OCI-LY1 (cell line): ENCODE results near the gene CCDC91.

Source experiments
- H2AFZ ChIP-seq: fragments of 200-600 bp; sonication (generic), shearing (Covaris generic); 2 replicates; pipeline ENCODE4 v1.6.0; 2014; ENCODE audit warnings: antibody characterized with exemption, mild to moderate bottlenecking, low read length
- H3F3A ChIP-seq: fragments of 200-600 bp; sonication (generic), shearing (Covaris generic); 2 replicates; pipeline ENCODE4 v1.6.0; 2014; ENCODE audit warnings: mild to moderate bottlenecking, antibody characterized with exemption, low read length, moderate library complexity; ENCODE audit not compliant: insufficient read depth
- H3K27ac ChIP-seq: fragments of 200-600 bp; sonication (generic); 2 replicates; pipeline ENCODE4 v1.5.1; 2014; ENCODE audit warnings: low read length, mixed run types, mild to moderate bottlenecking, low read depth; ENCODE audit not compliant: poor library complexity, severe bottlenecking
- H3K27me3 ChIP-seq: fragments of 200-600 bp; sonication (generic); 2 replicates; pipeline ENCODE4 v1.6.0; 2014; ENCODE audit warnings: antibody characterized with exemption, mild to moderate bottlenecking, low read length, moderate library complexity; ENCODE audit not compliant: insufficient read depth
- H3K36me3 ChIP-seq: fragments of 200-600 bp; sonication (generic); 2 replicates; pipeline ENCODE4 v1.6.1; 2014; ENCODE audit warnings: mild to moderate bottlenecking, antibody characterized with exemption, low read length, moderate library complexity, mixed read lengths; ENCODE audit not compliant: insufficient read depth
- H3K4me1 ChIP-seq: fragments of 200-600 bp; sonication (generic); 2 replicates; pipeline ENCODE4 v1.5.1; 2014; ENCODE audit warnings: mild to moderate bottlenecking, low read length, moderate library complexity; ENCODE audit not compliant: insufficient read depth, severe bottlenecking
- H3K4me2 ChIP-seq: fragments of 200-600 bp; sonication (generic), shearing (Covaris generic); 2 replicates; pipeline ENCODE4 v1.6.1; 2014; ENCODE audit warnings: low read length
- H3K4me3 ChIP-seq: fragments of 200-600 bp; sonication (generic); 2 replicates; pipeline ENCODE4 v1.5.1; 2014; ENCODE audit warnings: low read length, low read depth, mild to moderate bottlenecking, mixed read lengths; ENCODE audit not compliant: poor library complexity, severe bottlenecking
- H3K79me2 ChIP-seq: fragments of 200-600 bp; shearing (Covaris generic); 2 replicates; pipeline ENCODE4 v1.6.1; 2016; ENCODE audit warnings: mixed run types, low read length, mixed read lengths; ENCODE audit not compliant: insufficient read depth
- H3K9ac ChIP-seq: fragments of 200-600 bp; sonication (generic), shearing (Covaris generic); 2 replicates; pipeline ENCODE4 v1.6.1; 2014; ENCODE audit warnings: mild to moderate bottlenecking, low read length, mixed read lengths
- H3K9me2 ChIP-seq: fragments of 200-600 bp; sonication (generic), shearing (Covaris generic); 2 replicates; pipeline ENCODE4 v1.6.1; 2014; ENCODE audit warnings: low read depth, mild to moderate bottlenecking, low read length, mixed read lengths
- H3K9me3 ChIP-seq: fragments of 200-600 bp; shearing (Covaris generic); 2 replicates; pipeline ENCODE4 v1.6.1; 2014; ENCODE audit warnings: low read length, mixed read lengths
- H4K20me1 ChIP-seq: fragments of 200-600 bp; sonication (generic), shearing (Covaris generic); 2 replicates; pipeline ENCODE4 v1.6.0; 2016; ENCODE audit warnings: mild to moderate bottlenecking, low read length; ENCODE audit not compliant: insufficient read depth
- CTCF ChIP-seq: fragments of 200-600 bp; sonication (generic), shearing (Covaris generic); IDR thresholded peaks from 2 replicates; pipeline ENCODE4 v1.5.1; 2017; ENCODE audit warnings: mild to moderate bottlenecking, antibody characterized with exemption, low read length, moderate library complexity, mixed read lengths
- EZH2 ChIP-seq: fragments of 200-600 bp; sonication (generic), shearing (Covaris generic); IDR thresholded peaks from 2 replicates; pipeline ENCODE4 v1.8.0; 2017; ENCODE audit warnings: borderline replicate concordance, mixed run types, mild to moderate bottlenecking, antibody characterized with exemption, low read length, moderate library complexity, mixed read lengths

Gene CCDC91, protein sequence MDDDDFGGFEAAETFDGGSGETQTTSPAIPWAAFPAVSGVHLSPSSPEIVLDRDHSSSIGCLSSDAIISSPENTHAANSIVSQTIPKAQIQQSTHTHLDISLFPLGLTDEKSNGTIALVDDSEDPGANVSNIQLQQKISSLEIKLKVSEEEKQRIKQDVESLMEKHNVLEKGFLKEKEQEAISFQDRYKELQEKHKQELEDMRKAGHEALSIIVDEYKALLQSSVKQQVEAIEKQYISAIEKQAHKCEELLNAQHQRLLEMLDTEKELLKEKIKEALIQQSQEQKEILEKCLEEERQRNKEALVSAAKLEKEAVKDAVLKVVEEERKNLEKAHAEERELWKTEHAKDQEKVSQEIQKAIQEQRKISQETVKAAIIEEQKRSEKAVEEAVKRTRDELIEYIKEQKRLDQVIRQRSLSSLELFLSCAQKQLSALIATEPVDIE

GRCh38 chr12:28190321-28191050, at the start of gene CCDC91:
TSS of gene CCDC91 (plus strand) at chr12:28190456. CDS start at chr12:28257216, 66,760 bp downstream.
- H3K27me3 ChIP-seq = no peaks in the 10 kb centered on the region
- peaks cover 27% of the 10 kb centered on the region for H3K4me1 ChIP-seq
- H3F3A ChIP-seq = no peaks in the 10 kb centered on the region
- no peaks in the 10 kb centered on the region for H3K9me2 ChIP-seq
- H2AFZ ChIP-seq = peak within 1 kb of the TSS; percentile 100
- H3K4me2 ChIP-seq = peak within 1 kb of the TSS; percentile 92
- peak within 1 kb of the TSS; percentile 67 for H3K27ac ChIP-seq
- peak within 1 kb of the TSS; percentile 81 for H3K4me3 ChIP-seq
- peaks cover 21% of the 10 kb centered on the region for H3K79me2 ChIP-seq
- H3K36me3 ChIP-seq = no peaks in the 10 kb centered on the region; the same call in 1 of the 2 replicates
- no peak for TF ChIP-seq EZH2
- TF ChIP-seq CTCF = no peak
- peak within 1 kb of the TSS; percentile 73 for H3K9ac ChIP-seq
- no peaks in the 10 kb centered on the region for H3K9me3 ChIP-seq
- no peaks in the 10 kb centered on the region for H4K20me1 ChIP-seq

GRCh38 chr12:28144059-28144458, 46.2 kb upstream of the CCDC91 start:
- Histone ChIP-seq H3K27ac (no peak overlapping the region), H3K9me3 (no peaks in the 10 kb centered on the region), H3K4me2 (no peak overlapping the region), H3K4me3 (no peak overlapping the region), H2AFZ (no peak overlapping the region), H3K9me2 (no peaks in the 10 kb centered on the region), H4K20me1 (no peaks in the 10 kb centered on the region), H3K27me3 (no peaks in the 10 kb centered on the region), H3K9ac (no peak overlapping the region), H3K4me1 (no peaks in the 10 kb centered on the region), H3K36me3 (no peaks in the 10 kb centered on the region), H3K79me2 (no peaks in the 10 kb centered on the region), H3F3A (no peaks in the 10 kb centered on the region)
- no peak for TF ChIP-seq EZH2
- TF ChIP-seq CTCF = no peak

- Histone ChIP-seq H3F3A (no peaks in the 10 kb centered on the region), H3K9me3 (no peaks in the 10 kb centered on the region), H2AFZ (no peak overlapping the region), H3K9ac (no peak overlapping the region), H4K20me1 (no peaks in the 10 kb centered on the region), H3K27me3 (no peaks in the 10 kb centered on the region), H3K9me2 (no peaks in the 10 kb centered on the region), H3K79me2 (no peaks in the 10 kb centered on the region), H3K36me3 (no peaks in the 10 kb centered on the region), H3K4me3 (no peak overlapping the region), H3K4me2 (no peak overlapping the region), H3K27ac (no peak overlapping the region), H3K4me1 (no peaks in the 10 kb centered on the region)
- TF ChIP-seq CTCF (no peak), EZH2 (no peak)
These were observed 45.7 kb upstream of the CCDC91 start for GRCh38 chr12:28144532-28144931.
